Bronchial epithelial cell (primary cell): ENCODE results near the gene SNX9. TPM values are rescaled to one million over a fixed set of nuclear protein-coding genes. Genes with fewer than 3 reads are reported as not detected.
A peak's percentile ranks its signal among the peaks of the same experiment; 100 is the strongest.
"Not testable (repeated sequence)": the region's sequence is repeated elsewhere in the genome, so short reads cannot be mapped to it uniquely, and the experiment has no call there.

ENCODE experiments used
- DNase-seq: peaks from one replicate; pipeline ENCODE4 v3.0.0-alpha.2; 2010; ENCODE audit warnings: low read depth
- FAIRE-seq: peaks from 2 replicates; lab custom pipeline; 2011; peaks lifted over from hg19 to GRCh38; lab: Jason Lieb, UNC
- H3K27me3 ChIP-seq: 2 replicates; pipeline ENCODE4 v1.5.1; 2011; ENCODE audit warnings: low read length; ENCODE audit not compliant: control insufficient read depth, insufficient read depth
- H3K36me3 ChIP-seq: 2 replicates; pipeline ENCODE4 v1.5.1; 2011; ENCODE audit warnings: low read length; ENCODE audit not compliant: control insufficient read depth, insufficient read depth
- H3K4me3 ChIP-seq: 2 replicates; pipeline ENCODE4 v1.5.1; 2011; ENCODE audit warnings: mild to moderate bottlenecking, low read depth, low read length, control low read depth
- total RNA-seq: library from RNA; depleted of rRNA; stranded (reverse); fragments of >200 nt; gene quantifications from 2 replicates; pipeline ENCODE4 v1.2.1, GENCODE V29; 2014
- TF ChIP-seq, protein P1 (sequence below): IDR thresholded peaks from 2 replicates; pipeline ENCODE4 v1.5.1; 2011; ENCODE audit warnings: mild to moderate bottlenecking, moderate library complexity, low read length, control low read depth, inconsistent platforms; ENCODE audit not compliant: insufficient read depth, severe bottlenecking

The SNX9 gene
- total RNA-seq, 1 donor from 2014 or later, result 26.6 TPM

DNA sequence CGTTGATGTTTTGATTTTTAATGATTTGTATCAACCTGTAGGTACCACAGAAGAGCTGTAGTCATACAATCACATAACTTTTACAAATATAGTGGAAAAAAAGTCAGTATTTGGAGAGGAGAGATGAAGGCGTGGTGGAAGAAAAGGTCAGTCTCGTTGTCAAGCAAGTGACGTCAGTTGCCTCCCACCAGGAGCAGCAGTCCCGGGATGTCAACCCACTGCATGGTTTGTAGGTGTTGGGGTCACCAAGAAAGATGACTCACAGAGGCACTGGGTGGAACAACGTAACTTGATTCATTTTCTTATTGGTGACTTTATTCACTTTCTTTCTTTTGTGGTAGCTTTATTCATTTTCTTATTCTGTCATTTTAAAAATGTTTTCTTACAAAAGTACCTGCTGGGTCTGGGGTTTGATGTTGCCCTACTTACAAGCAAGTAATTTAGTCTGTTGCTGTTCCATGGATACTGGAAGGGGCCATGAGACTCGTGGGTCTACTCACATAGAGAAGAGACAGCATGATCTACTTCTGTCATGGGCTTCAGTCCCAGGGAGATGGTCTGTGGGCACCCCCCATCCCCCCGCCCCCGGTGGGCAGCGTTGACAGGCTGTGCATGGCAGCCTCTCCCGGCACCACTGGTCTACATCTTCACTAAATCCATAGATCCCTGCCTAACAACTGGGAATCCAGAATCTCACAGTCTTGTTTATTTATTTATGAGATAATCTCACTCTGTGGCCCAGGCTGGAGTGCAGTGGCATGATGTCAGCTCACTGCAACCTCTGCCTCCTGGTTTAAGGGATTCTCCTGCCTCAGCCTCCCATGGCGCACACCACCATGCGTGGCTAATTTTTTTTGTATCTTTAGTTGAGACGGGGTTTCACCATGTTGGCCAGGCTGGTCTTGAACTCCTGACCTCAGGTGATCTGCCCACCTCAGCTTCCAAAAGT is 122.2 kb downstream of the SNX9 start:
- TF ChIP-seq, protein P1, sequence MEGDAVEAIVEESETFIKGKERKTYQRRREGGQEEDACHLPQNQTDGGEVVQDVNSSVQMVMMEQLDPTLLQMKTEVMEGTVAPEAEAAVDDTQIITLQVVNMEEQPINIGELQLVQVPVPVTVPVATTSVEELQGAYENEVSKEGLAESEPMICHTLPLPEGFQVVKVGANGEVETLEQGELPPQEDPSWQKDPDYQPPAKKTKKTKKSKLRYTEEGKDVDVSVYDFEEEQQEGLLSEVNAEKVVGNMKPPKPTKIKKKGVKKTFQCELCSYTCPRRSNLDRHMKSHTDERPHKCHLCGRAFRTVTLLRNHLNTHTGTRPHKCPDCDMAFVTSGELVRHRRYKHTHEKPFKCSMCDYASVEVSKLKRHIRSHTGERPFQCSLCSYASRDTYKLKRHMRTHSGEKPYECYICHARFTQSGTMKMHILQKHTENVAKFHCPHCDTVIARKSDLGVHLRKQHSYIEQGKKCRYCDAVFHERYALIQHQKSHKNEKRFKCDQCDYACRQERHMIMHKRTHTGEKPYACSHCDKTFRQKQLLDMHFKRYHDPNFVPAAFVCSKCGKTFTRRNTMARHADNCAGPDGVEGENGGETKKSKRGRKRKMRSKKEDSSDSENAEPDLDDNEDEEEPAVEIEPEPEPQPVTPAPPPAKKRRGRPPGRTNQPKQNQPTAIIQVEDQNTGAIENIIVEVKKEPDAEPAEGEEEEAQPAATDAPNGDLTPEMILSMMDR, result no peak
- no peak for FAIRE-seq
- DNase-seq, result no peak
- Histone ChIP-seq H3K27me3 (no peaks in the 10 kb centered on the region), H3K4me3 (no peak overlapping the region), H3K36me3 (peaks cover 15% of the 10 kb centered on the region)

DNA sequence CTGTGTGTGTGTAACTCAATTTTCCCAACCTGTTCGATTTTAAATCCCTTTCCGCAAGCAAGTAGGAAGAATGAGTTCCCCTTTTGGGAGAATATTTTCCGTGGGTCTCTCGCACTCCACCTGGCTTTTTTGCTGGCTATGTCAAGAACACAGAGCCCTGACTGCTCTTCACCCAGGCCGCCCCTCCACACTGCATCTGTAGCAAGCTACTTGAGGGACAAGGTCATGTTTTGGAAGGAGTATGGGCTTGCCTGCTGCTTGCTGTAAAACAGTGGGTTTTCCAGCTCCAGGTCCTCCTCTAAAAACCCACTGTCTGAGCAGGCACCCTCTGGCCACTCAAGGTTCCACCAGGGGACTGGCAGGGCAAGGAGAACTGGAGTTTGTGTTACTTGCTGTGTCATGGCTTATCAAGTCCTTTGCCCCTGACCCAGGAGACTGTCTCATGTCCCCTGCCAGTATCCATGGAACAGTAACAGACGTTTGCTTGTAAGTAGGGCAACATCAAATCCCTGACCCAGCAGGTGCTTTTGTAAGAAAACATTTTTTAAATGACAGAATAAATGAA is 123.1 kb downstream of the SNX9 start:
- TF ChIP-seq, protein P1, result no peak
- FAIRE-seq, result no peak

DNA sequence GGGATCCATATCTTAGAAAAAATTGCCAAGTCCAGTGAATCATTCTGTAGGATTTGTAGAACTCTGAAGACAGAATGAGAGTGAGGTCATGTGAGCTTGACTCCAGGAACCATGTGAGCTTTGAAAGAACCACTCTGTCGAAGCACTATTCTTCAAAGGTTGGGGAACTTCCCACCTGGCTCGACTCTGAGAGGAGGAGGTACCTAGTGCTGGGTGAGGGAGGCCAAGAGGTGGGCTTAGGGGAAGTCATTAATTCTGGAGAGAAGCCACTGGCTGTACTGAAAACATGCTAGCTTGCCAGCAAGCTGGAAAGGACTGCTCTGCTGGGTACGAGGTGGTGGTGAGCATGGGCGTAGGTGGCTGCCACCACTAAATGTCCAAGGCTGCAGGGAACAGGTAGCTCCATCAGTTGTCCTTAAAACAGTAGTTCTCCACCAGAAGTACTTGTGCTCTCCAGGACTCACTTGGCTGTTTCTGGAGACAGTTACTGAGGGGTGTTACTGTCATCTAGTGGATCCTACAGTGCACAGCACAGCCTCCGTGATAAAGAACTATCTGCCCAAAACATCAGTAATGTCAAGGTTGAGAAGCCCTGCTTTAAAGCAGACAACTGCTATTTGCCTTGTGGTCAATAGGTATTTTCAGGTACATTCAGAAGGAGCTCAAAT is 124.0 kb downstream of the SNX9 start:
- no peak for DNase-seq

More for the DNA sequence above, 123.1 kb downstream of the SNX9 start:
- peaks cover 14% of the 10 kb centered on the region for H3K36me3 ChIP-seq
- DNase-seq, result no peak
- no peaks in the 10 kb centered on the region for H3K27me3 ChIP-seq
- no peak overlapping the region for H3K4me3 ChIP-seq

DNA sequence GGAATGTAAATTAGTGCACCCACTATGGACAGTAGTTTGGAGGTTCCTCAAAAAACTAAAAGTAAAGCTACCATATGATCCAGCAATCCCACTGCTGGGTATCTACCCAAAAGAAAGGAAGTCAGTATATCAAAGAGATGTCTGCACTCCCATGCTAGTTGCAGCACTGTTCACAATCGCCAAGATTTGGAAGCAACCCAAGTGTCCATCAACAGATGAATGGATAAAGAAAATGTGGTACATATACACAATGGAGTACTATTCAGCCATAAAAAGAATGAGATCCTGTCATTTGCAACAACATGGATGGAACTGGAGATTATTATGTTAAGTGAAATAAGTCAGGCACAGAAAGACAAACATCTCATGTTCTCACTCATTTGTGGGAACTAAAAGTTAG is 127.9 kb downstream of the SNX9 start:
- H3K4me3 ChIP-seq, H3K27me3 ChIP-seq, FAIRE-seq: not testable (repeated sequence)

More for the DNA sequence above, 124.0 kb downstream of the SNX9 start:
- FAIRE-seq, result no peak
- Histone ChIP-seq H3K36me3 (peaks cover 11% of the 10 kb centered on the region), H3K4me3 (no peak overlapping the region), H3K27me3 (no peaks in the 10 kb centered on the region)
- TF ChIP-seq, protein P1, result peak; percentile 15

DNA sequence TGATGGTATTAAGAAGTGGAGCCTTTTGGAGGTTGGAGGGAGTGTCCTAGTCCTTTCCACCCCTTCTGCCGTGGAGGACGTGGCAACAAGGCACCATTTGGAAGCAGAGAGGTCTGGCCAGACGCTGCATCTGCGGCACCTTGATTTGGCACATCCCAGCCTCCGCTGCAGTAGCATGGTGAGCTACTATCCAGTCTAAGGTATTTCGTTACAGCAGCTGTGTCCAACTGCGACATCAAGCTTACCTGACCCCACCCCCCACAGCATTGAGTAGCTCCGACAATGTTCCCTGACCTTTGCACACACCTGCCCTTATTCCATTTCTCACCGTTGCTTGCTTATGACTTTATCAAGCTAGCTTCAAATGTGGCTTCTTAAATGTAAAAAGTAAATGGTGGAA is 128.8 kb downstream of the SNX9 start:
- TF ChIP-seq, protein P1, result no peak
- H3K36me3 ChIP-seq, result no peaks in the 10 kb centered on the region
- no peaks in the 10 kb centered on the region for H3K27me3 ChIP-seq
- FAIRE-seq, result no peak
- DNase-seq, result no peak
- no peak overlapping the region for H3K4me3 ChIP-seq

More for the DNA sequence above, 127.9 kb downstream of the SNX9 start:
- H3K36me3 ChIP-seq, DNase-seq: not testable (repeated sequence)

DNA sequence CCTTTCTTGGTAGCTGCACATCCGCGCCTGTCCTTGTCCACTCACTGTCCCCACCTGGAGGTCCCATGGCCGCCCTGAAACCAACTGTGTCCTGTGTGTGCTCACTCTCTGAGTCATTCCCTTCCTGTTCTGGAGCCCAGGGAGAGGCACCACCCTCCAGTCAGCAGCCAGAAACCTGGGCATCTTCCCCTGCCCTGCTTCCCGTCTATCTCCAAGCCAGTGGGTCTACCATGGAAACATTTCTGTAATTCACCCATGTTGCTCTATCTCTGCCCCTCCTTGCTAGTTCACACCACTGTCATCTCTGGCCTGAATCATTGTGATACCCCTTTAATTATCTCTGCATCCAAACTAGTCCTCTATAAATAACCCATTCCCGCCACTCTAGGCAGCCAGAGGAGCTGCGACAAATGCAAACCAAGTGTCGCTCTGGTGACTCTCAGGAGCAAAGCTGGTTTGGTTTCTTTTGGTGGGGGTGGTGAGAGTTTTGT is 129.9 kb downstream of the SNX9 start:
- no peaks in the 10 kb centered on the region for H3K36me3 ChIP-seq
- H3K4me3 ChIP-seq, result no peak overlapping the region
- H3K27me3 ChIP-seq, result no peaks in the 10 kb centered on the region
- TF ChIP-seq, protein P1, result no peak
- DNase-seq, result peak; percentile 33
- no peak for FAIRE-seq
